ENCODE data around the gene PREB.

The PREB gene

GRCh38 chr2:27094353-27094984 is 40.0 kb downstream of the PREB start:
- no peak for DNase-seq

GRCh38 chr2:27093430-27094352 is 40.7 kb downstream of the PREB start:
- no peak for DNase-seq

DNA sequence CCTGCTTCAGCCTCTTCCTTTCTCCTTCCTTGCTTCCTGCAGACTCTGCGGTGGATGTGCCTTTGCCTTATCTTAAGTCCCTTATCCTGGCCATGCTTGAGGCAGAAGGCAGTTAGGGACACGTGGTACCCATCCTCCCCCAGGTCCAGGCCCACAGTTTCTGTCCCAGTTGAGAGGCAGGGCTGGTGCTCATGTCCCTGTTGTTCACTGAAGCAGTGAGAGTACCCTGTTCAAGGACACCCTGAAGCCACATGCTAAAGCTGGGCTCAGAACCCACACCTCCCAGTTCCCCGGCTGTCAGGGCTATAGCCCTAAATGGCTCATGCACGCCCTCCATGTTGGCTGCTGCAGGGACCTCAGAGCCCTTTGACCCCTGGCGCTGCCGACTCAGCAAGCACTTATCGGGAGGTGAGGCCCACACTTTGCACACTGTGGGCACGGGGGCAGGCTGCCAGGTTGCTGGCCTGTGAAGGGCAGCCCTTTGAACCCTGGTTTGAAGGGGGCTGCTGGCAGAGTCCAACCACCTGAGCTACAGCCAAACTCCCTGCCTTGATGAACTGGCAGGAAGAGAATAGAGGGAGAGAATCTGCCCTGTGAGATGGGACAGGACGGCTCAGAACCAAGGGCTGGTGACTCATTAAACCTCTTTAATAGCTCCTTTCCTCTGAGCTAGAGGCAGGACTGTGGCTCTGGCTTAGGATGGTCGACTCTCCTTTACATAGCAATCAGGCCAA is 41.6 kb downstream of the PREB start:
- DNase-seq = no peak

DNA sequence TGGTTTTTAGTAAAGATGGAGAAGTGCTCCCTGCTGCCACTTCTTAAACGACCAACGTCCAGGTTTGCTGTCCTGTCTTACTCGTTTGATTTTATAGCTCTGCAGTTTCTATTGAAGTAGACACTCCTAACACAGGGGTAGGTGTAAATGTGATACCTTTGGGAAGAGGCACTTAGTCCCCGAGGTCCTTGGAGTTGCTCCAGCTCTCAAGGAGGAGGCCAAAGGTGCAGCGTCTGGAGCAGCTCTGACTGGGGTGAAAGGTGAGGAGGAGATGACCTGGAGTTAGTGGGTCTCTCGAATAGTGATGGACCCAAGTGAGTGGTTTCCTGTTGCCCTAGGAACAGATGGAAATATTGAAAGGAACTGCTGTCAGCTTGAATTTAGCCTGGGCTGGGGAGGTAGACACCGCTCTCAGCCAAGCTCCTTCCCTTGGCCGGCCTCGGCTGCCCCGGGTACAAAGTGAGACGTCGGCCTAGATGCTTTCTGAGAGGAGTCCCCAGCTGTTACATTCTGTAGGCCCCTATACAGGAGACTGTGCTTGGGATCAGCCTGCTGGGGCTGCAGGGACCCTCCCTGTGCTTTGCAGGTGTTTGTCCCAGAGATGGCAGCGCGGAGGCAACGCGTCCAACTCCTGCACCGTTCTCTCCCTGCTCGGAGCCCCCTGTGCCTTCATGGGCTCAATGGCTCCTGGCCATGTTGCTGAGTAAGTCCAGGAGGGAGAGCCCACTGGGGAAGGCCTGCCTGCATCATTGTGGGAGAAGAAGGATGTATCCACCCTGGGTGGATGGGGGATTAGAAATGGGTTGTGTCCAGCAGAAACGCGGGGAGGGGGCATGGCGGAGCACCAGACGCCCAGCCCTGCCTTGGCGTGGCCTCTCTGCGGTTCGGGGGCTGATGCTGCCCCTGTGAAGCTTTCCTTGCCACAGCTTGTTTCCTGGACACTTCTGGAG is 42.4 kb downstream of the PREB start:
- no peak for DNase-seq

GRCh38 chr2:27089111-27089954 is 45.1 kb downstream of the PREB start:
- no peak for DNase-seq

DNA sequence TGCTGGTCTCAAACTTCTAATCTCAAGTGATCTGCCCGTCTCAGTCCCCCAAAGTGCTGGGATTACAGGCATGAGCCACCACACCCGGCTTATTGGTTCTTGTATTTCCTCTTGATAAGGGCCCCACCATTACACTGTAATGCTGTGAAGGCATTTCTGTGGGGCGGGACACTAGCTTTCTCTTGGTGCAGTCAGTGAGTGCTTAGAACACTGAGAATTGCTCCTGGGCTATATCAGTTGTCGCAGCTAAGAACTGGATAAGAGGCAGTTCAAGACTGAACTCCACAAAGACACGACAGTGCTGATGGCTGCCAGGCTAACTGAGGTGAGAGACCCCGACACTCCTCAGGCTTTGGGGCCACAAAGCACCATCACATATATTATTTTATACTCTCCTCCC is 45.8 kb downstream of the PREB start:
- DNase-seq = no peak

GRCh38 chr2:27087823-27088410 is 46.5 kb downstream of the PREB start:
- DNase-seq = no peak

DNA sequence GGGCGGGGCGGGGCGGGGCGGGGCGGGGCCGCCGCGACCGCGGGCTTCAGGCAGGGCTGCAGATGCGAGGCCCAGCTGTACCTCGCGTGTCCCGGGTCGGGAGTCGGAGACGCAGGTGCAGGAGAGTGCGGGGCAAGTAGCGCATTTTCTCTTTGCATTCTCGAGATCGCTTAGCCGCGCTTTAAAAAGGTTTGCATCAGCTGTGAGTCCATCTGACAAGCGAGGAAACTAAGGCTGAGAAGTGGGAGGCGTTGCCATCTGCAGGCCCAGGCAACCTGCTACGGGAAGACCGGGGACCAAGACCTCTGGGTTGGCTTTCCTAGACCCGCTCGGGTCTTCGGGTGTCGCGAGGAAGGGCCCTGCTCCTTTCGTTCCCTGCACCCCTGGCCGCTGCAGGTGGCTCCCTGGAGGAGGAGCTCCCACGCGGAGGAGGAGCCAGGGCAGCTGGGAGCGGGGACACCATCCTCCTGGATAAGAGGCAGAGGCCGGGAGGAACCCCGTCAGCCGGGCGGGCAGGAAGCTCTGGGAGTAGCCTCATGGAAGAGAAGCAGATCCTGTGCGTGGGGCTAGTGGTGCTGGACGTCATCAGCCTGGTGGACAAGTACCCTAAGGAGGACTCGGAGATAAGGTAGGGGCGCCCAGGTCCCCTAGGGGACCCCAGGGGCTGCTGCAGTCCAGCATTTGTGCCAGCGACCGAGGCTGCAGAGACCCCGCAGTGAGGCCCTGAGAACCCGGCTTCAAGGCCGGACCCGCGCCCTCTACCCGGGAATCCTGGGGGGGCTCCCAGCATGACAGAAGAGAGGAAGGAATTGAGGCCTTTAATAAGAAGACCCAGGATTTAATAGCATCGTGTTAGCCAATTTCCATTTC is 47.5 kb downstream of the PREB start, which contains the start of gene KHK:
Gene KHK, plus strand, starts transcription at position 49 of the 870 bp plus-strand sequence. Its CDS starts 488 bp downstream, at position 537.
- peak in 1 of 2 experiments; percentile 35 for DNase-seq

DNA sequence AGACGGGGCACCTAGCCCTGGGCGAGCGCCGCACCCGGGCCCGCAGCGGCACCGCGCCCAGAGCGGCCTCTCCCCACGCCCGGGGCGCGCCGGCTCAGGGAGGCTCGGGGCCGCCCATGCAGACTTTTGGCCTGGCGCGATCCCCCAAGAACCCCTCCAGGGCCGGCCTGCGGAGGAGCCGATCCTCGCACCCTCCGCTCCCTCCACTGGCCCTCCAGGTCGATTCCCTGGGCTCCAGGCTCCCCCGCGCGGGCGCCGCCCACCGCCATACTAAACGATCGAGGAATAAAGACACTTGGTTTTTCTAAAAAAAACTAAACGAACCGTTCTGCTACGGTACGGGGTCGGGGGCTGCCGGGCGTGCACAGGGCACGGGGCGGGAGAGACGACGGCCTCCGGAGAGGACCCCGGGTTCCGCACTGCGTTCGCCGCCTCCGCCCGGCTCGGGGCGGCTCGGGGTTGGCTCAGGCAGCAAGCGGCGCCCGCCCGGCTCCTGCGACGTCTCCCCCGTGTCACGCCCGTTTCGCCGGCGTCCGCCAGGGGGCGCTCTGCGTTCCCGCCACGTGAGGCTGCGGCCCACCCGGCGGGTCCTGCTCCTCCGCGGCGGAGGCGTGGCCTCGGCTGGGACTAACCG is 48.2 kb downstream of the PREB start:
- peak; percentile 86 to 90 for DNase-seq

- no peak for DNase-seq
Measured at GRCh38 chr2:27085673-27086089, 48.8 kb downstream of the PREB start.

- no peak for DNase-seq
Measured at GRCh38 chr2:27085062-27085672, 49.3 kb downstream of the PREB start.

DNA sequence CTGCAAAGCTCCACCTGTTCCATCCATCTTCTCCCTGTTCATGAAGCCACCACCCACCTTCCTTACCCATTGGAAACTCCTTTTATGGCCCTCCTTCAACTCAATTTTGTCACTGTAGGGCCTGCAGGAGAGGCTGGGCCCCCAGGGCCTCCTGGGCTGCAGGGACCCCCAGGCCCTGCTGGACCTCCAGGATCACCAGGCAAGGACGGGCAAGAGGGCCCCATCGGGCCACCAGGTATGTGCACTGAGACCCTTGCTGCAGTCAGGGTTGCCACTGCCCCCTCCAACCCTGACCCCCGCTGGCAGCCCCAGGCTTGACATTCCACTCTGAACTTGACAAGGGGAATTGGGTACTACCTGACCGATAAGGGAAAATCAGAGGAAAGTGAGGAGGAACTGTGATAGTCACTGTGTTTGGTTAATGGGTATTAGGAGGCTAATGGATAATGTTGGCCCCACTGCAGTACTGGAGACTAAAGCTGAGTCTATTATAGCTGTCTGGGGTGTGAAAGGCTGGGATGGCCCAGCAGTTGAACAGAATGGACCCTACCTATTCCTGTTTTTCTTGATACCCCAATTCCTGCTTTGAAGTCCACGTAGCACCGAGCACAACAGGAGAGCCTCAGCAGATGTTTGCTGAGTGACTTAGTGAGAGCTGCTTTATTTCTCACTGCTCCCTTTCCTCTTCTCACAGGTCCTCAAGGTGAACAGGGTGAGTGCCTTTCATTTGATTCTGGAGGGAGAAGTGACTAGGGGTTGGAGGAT is 50.0 kb downstream of the PREB start:
- no peak for DNase-seq

DNA sequence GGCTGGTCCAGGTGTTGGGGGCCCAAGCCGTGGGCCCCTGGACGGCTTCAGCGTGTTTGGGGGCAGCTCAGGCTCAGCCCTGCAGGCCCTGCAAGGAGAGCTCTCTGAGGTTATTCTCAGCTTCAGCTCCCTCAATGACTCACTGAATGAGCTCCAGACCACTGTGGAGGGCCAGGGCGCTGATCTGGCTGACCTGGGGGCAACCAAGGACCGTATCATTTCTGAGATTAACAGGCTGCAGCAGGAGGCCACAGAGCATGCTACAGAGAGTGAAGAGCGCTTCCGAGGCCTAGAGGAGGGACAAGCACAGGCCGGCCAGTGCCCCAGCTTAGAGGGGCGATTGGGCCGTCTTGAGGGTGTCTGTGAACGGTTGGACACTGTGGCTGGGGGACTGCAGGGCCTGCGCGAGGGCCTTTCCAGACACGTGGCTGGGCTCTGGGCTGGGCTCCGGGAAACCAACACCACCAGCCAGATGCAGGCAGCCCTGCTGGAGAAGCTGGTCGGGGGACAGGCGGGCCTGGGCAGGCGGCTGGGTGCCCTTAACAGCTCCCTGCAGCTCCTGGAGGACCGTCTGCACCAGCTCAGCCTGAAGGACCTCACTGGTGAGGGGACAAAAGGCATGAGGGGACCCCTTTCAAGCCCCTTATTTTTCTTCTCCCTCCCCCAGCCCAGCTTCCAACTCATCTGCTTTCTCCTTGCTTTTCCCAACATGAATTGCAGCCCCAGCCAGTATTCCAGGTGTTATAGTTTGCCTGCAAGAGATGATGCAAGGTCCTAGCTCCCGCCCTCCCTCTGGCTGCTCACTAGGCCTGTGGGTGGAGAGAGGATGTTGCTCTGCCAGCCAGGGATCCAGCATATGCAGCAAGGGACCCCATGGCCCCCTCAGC is 50.8 kb downstream of the PREB start:
- DNase-seq = no peak

DNA sequence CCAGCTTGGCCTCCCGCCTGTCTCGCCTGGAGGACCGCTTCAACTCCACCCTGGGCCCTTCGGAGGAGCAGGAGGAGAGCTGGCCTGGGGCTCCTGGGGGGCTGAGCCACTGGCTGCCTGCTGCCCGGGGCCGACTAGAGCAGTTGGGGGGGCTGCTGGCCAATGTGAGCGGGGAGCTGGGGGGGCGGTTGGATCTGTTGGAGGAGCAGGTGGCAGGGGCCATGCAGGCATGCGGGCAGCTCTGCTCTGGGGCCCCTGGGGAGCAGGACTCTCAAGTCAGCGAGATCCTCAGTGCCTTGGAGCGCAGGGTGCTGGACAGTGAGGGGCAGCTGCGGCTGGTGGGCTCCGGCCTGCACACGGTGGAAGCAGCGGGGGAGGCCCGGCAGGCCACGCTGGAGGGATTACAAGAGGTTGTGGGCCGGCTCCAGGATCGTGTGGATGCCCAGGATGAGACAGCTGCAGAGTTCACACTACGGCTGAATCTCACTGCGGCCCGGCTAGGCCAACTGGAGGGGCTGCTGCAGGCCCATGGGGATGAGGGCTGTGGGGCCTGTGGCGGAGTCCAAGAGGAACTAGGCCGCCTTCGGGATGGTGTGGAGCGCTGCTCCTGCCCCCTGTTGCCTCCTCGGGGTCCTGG is 51.5 kb downstream of the PREB start:
- no peak for DNase-seq

DNA sequence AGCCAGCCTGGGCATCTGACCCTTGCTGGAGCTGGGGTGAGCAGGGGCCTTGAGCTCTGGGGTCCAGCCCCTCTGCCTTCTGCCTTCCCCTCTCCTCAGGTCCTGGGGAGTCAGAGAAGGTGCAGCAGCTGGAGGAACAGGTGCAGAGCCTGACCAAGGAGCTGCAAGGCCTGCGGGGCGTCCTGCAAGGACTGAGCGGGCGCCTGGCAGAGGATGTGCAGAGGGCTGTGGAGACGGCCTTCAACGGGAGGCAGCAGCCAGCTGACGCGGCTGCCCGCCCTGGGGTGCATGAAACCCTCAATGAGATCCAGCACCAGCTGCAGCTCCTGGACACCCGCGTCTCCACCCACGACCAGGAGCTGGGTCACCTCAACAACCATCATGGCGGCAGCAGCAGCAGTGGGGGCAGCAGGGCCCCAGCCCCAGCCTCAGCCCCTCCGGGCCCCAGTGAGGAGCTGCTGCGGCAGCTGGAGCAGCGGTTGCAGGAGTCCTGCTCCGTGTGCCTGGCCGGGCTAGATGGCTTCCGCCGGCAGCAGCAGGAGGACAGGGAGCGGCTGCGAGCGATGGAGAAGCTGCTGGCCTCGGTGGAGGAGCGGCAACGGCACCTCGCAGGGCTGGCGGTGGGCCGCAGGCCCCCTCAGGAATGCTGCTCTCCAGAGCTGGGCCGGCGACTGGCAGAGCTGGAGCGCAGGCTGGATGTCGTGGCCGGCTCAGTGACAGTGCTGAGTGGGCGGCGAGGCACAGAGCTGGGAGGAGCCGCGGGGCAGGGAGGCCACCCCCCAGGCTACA is 52.3 kb downstream of the PREB start:
- DNase-seq = no peak

Data from Kasumi-1 (cell line).